Stimulated activated CD4-positive, alpha-beta T cell treated with anti-CD3 and anti-CD28 coated beads, Interleukin-15, amount 100 ng/mL, for 48 hours (primary cell): ENCODE results near the gene PNPLA8.
"Not testable (repeated sequence)": the region's sequence is repeated elsewhere in the genome, so short reads cannot be mapped to it uniquely, and the experiment has no call there.

Source experiments
- DNase-seq, 2 donors: peaks; one replicate each; pipeline ENCODE4 v3.0.0-alpha.2; 2020; ENCODE audit warnings: low read depth in 2 of 2

PNPLA8 gene

DNA sequence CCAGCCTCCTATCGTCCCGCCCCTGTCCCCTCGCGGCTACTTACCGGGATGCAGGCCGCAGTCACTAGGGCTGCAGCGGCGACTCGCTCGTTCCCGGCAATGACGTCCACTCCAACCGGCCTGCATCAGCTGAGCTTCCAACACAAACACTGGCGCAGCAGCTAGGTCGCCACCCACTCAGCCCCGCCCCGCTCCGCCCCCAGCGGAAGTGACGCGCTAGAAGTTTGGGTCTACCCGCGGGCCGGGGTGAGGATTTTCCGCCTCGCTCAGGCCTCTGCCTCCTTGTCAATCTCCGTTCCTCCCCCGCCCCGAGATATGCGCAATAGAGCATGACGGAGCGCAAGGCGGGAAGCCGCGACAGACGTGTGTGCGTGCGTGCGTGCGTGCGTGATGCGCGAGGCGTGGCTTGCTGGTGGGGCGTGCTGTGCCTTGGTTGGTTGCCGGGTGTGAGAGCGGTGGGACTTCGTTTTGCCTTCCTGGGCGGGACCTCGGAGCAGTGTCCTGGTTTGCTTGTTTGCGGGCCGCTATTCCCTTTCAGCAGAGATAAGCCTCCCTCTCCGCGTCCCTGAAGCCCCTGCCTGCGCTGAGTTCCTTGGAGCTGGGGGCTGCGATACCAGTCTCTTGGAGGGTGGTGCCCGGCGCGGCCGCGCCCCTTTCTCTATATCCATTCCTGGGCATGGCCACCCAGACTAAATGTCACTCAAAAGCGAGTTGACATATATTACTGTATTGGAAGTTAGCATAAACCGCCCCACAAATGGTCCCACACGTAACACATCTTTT, at the start of gene PNPLA8:
Gene PNPLA8 (minus strand): TSS at position 151 of the 783 bp plus-strand sequence. CDS start 10,644 bp downstream, outside the sequence.
- DNase-seq: peak; percentile 99 to 100

DNA sequence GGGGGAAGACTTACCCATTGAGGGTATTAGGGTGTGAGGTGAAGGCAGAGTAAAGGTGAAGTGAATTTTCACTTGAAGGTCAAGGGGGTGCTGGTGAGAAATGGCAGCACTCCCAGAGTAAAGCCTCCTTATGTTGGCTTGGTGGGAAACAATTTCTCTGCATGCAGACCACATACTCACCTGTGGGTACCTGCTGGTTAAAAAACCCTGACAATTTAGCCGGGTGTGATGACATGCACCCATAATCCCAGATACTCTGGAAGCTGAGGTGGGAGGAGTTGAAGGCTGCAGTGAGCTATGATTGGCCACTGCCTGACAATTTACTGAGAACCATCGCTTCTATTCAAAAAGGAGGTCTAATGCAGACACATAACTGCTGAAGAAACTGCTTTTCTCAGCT, 49.2 kb upstream of the PNPLA8 start:
- no peak for DNase-seq

GRCh38 chr7:108572480-108572879, 46.5 kb upstream of the PNPLA8 start:
- no peak for DNase-seq

DNA sequence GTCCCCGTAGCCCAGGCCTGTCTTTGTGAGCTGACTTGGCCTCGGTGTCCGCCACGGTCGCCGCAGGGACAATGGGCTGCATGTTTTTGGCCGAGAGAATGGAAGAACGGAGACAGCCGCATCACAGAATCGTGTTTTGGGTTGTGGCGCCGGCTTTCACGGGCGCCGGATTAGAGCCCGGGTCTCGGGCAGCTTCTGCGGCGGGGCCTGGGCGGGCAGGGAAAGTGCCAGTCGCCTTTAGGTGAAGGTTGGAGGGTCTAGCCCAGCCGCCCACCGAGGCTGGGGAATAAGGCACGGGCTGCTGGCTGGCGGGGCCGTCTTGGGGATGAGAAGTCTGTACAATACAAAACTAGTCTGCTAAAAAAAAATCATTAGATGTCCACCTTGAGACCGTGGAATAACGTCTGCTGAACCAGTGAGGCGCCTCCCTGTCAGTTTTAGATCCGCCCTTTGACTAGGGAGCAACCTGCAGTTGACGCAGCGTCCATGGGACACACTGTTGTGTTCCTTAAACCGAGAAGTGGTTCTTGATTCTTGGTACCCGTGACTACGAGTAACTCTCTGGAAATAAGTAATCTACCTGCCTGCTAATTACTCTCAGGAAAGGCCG, 44.3 kb upstream of the PNPLA8 start:
- DNase-seq: peak; percentile 19 to 25

DNA sequence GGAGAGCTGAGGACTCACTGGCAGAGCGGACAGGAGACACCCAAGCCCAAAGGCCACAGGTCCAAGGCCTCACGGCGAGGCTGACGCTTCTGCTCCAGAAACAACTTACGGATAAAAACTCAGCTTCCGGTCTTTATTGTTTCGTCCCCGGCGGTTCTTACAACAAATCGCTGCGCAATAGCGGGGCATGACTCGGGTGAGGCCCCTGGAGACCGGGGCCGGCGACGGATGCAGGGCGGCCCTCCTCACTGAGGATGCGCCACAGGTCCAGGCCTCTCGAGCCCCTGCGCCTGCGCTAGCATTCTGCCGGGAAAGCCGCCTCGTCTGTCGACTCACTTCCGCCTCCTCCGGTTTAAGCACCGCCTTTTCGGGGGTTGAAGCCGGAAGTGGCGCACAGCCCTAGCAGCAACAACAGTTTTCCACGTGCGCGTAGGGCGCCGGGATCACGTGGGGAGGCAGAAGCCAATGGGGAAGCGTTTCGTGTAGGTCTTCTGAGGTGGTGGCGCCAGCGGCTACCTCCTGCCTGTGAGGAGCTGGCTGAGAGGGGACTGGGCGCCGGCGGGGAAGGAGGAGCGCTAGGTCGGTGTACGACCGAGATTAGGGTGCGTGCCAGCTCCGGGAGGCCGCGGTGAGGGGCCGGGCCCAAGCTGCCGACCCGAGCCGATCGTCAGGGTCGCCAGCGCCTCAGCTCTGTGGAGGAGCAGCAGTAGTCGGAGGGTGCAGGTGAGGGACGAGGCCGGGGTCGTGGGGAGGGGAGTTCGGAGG, 43.6 kb upstream of the PNPLA8 start, which contains the start of the genes DNAJB9 and THAP5:
Gene DNAJB9 (plus strand): TSS at position 494 of the 765 bp plus-strand sequence. CDS start 1,853 bp downstream, outside the sequence.
Gene THAP5 (minus strand): TSS at position 326 of the 765 bp plus-strand sequence. CDS start 137 bp downstream, at position 189.
- peak; percentile 98 for DNase-seq

DNA sequence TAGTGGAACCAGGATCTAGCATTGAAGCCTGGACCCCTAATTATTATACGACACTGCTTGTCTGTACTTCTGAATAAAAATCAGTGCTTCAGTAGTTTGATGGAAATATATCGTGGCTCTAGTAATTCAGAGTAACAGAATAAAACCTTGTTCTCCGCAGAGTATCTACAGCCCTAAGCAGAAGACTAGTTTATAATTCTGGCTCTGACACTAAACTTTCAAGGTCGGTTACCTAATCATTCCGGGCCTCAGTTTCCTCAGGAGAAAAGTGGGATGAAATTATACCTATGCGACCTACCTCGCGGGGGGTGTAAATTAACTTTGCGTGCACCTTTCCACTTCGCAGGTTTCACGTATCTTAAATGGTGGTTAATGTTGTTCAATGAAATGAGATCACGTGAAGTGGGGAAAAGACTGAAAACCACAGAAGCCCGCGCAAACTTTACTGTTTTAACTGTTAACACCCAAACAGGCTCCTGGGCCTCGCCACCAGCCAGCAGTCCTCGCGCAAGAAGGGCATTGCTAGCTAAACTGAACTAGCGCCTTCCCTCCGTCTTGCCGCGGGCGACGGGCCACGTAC, 43.0 kb upstream of the PNPLA8 start:
- no peak for DNase-seq

GRCh38 chr7:108565987-108566386, 40.1 kb upstream of the PNPLA8 start:
- no peak for DNase-seq

DNA sequence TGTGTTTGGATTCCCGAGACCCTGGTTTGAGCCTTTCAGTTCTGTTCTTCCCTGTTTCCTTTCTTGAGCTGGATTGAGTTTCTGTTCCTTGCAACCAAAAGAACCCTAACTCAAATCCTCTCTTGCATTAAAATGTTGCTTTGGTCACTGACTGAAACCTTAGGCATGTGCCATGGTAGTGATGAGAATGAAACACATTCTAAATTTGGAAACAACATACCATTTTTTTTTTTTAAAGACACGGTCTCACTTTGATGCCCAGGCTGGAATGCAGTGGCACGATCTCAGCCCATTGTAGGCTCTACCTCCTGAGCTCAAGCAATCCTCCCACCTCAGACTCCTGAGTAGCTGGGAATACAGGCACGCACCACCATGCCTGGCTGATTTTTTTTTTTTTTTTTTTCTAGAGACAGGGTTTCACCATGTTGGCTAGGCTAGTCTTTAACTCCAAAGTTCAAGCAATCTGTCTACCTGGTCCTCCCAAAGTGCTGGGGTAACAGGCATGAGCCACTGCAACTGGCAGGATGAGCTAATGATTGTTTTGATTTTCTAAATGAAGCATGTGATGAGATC, 35.2 kb upstream of the PNPLA8 start:
- no peak for DNase-seq

- no peak for DNase-seq
These were observed 33.3 kb upstream of the PNPLA8 start for GRCh38 chr7:108559253-108559652.

- DNase-seq: no peak
These were observed 31.7 kb upstream of the PNPLA8 start for GRCh38 chr7:108557617-108558016.

DNA sequence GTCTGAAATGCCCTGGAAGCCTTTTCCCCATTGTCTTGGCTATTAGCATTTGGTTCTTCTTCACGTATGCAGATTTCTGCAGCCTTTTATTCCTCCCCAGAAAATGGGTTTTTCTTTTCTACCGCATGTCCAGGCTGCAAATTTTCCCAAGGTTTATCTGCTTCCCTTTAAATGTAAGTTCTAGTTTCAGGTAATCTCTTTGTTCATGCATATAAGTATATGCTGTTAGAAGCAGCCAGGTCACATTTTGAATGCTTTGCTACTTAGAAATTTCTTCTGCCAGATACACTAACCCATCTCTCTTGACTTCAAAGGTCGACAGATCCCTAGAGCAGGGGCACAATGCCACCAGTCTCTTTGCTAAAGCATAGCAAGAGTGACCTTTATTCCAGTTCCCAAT, 31.3 kb upstream of the PNPLA8 start:
- DNase-seq: no peak

DNA sequence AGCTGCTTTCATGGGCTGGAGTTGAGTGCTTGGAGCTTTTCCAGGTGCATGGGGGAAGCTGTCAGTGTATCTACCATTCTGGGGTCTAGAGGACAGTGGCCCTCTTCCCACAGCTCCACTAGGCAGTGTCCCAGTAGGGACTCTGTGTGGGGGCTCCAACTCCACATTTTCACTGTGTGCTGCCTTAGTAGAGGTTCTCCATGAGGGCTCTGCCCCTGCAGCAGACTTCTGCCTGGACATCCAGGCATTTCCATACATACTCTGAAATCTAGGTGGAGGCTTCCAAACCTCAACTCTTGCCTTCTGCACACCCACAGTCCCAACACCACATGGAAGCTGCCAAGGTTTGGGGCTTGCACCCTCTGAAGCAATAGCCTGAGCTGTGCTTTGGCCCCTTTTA, 30.7 kb upstream of the PNPLA8 start:
- not testable (repeated sequence) for DNase-seq

GRCh38 chr7:108548141-108548896, 22.4 kb upstream of the PNPLA8 start:
- not testable (repeated sequence) for DNase-seq

DNA sequence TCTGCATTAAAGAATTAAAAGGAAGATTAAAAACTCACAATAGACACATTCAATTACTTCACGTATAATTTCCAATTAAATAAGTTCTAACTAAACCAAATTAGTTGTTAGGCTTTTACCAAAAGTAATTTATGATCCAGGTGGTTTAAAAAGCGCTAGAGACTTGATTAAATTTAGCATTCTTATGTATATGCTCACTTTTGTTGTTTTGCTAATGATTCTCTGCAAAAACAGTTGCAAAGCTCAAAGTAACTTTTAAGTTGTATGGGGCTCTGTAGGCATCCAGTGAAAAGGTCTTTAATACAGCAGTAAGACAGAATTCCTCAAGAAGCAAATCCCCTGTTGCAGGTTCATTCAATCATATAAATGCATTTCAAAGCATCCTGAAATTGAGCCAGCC, 15.5 kb upstream of the PNPLA8 start:
- DNase-seq: no peak

DNA sequence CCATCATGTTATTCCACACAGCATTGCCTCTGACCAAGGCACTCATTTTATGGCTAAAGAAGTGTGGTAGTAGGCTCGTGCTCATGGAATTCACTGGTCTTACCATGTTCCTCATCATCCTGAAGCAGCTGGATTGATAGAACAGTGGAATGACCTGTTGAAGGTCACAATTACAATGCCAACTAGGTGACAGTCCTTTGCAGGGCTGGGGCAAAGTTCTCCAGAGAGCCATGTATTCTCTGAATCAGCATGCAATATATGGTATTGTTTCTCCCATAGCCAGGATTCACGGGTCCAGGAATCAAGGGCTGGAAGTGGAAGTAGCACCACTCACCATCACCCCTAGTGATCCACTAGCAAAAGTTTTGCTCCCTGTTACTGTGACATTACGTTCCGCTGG, 12.8 kb upstream of the PNPLA8 start:
- not testable (repeated sequence) for DNase-seq

DNA sequence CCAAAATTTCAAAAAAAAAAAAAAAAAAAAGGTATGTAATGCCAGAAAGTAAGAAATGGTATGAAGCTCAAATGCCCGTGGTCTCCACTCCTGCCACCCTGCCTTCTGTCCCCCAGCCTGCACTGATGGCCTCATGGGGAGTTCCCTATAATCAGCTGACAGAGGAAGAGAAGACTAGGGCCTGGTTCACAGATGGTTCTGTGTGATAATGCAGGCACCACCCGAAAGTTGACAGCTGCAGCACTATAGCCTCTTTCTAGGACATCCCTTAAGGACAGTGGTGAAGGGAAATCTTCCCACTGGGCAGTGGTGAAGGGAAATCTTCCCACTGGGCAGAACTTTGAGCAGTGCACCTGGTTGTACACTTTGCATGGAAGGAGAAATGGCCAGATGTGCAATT, 12.3 kb upstream of the PNPLA8 start:
- not testable (repeated sequence) for DNase-seq

GRCh38 chr7:108537229-108537628, 11.3 kb upstream of the PNPLA8 start:
- no peak for DNase-seq

DNA sequence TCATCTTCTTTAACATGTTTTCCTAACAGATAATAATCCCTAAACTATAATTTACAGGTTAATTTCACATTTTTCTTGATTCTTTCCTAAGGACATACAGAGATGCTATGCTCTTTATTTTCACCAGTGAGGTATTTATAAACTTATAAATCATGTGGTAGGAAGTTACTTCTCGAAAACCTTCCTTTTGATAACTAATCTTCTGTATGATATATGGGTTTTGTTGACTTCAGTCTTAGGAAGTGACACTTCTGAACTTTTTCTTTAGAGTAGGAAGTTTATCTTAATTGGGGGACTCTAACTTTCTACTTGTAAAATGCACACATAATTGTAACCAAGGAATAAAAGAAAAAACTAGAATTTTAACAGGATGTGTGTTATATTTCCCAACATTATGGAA, 9.8 kb upstream of the PNPLA8 start:
- no peak for DNase-seq

DNA sequence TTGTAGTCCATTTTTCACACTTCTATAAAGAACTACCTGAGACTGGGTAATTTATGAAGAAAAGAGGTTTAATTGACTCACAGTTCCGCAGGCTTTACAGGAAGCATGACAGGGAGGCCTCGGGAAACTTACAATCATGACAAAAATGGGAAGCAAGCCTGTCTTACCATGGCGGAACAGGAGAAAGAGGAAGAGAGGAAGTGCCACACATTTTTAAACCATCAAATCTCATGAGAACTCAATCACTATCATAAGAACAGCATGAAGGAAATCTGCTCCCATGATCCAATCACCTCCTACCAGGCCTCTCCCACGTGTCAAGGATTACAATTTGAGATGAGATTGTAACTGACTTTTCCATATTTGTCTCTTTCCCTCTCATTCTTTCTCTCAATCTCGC, 9.3 kb upstream of the PNPLA8 start:
- no peak for DNase-seq

- DNase-seq: no peak
These were observed 7.8 kb upstream of the PNPLA8 start for GRCh38 chr7:108533712-108534111.

DNA sequence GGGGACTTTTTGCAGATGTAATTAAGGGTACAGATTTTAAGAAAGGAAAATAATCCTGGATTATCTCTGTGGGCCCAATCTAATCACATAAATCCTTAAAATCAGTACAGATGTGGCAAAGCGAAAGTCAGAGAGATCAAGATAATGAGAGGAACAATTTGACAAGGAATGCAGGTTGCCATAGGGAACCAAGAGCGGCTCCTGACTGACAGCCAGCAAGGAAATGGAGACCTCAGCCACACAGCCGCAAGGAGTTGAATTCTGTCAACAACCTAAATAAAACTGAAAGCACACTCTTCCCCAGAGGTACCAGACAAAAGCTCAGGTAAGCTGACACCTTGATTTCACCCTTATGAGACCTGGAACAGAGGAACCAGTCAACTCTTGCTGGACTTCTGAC, 3.4 kb upstream of the PNPLA8 start:
- no peak for DNase-seq
